Endodermal cell (in vitro differentiated cells): ENCODE measurements around the gene DLGAP3. TPM values are rescaled to one million over a fixed set of nuclear protein-coding genes. Genes with fewer than 3 reads are reported as not detected.
A peak's percentile ranks its signal among the peaks of the same experiment; 100 is the strongest.

Experiments used
- DNase-seq: peaks from one replicate; pipeline ENCODE4 v3.0.0-alpha.2; 2017
- H3K27ac ChIP-seq: 2 replicates; pipeline ENCODE4 v1.5.1; 2013; ENCODE audit warnings: mild to moderate bottlenecking, low read depth, low read length, moderate library complexity
- H3K27me3 ChIP-seq: 2 replicates; pipeline ENCODE4 v1.6.1; 2013; ENCODE audit warnings: mild to moderate bottlenecking, low read length, moderate library complexity; ENCODE audit not compliant: insufficient read depth, control insufficient read depth, poor library complexity, severe bottlenecking
- H3K36me3 ChIP-seq: 2 replicates; pipeline ENCODE4 v1.7.0; 2013; ENCODE audit warnings: mild to moderate bottlenecking, low read length, moderate library complexity; ENCODE audit not compliant: control insufficient read depth, insufficient read depth
- H3K4me1 ChIP-seq: one replicate; pipeline ENCODE4 v1.7.0; 2013; ENCODE audit warnings: low read length; ENCODE audit not compliant: control insufficient read depth, insufficient read depth
- H3K4me3 ChIP-seq: 2 replicates; pipeline ENCODE4 v1.5.1; 2013; ENCODE audit warnings: mild to moderate bottlenecking, low read length, moderate library complexity
- H3K9ac ChIP-seq: 2 replicates; pipeline ENCODE4 v1.6.1; 2013; ENCODE audit warnings: mild to moderate bottlenecking, low read length, moderate library complexity; ENCODE audit not compliant: poor library complexity, severe bottlenecking; ENCODE audit errors: extremely low read depth
- H3K9me3 ChIP-seq: 2 replicates; pipeline ENCODE4 v1.6.1; 2013; ENCODE audit warnings: mild to moderate bottlenecking, low read length, moderate library complexity; ENCODE audit not compliant: control insufficient read depth
- H3K27ac Mint-ChIP-seq: 2 replicates; pipeline ENCODE4 v1.8.0; 2020; ENCODE audit warnings: mixed read lengths
- H3K27me3 Mint-ChIP-seq: 2 replicates; pipeline ENCODE4 v1.8.0; 2021; ENCODE audit warnings: mild to moderate bottlenecking, mixed read lengths; ENCODE audit not compliant: insufficient read depth
- H3K36me3 Mint-ChIP-seq: 2 replicates; pipeline ENCODE4 v1.8.0; 2020; ENCODE audit warnings: low read depth, mixed read lengths
- H3K4me1 Mint-ChIP-seq: 2 replicates; pipeline ENCODE4 v1.8.0; 2020; ENCODE audit warnings: mixed read lengths
- H3K4me3 Mint-ChIP-seq: 2 replicates; pipeline ENCODE4 v1.8.0; 2020; ENCODE audit warnings: mild to moderate bottlenecking, moderate library complexity, mixed read lengths
- H3K9me3 Mint-ChIP-seq: 2 replicates; pipeline ENCODE4 v1.8.0; 2020; ENCODE audit warnings: mild to moderate bottlenecking, mixed read lengths
- CTCF ChIP-seq: fragments of 200-600 bp; sonication (generic); conservative IDR thresholded peaks from 2 replicates; pipeline ENCODE4 v1.5.0; 2021; ENCODE audit warnings: antibody characterized with exemption, mild to moderate bottlenecking
- WGBS, 2 experiments: methylation state at CpG; one replicate each; pipeline versions ENCODE4 v1.1.5 to v1.1.7; 2013; ENCODE audit warnings: missing lambda C conversion rate in 2 of 2, mixed read lengths in 1 of 2; ENCODE audit not compliant: insufficient coverage in 1 of 2, insufficient read length in 1 of 2; 5-methylcytosine and 5-hydroxymethylcytosine counted together
- total RNA-seq, 2 donors: library from RNA; stranded (reverse); fragmentation: NEBNext Ultra II Directional in 1 of 2; extraction: Animal tissue kit (Norgen Biotek cat#: 25700) in 1 of 2; gene quantifications; 2 replicates in 1 of 2; 3 replicates in 1 of 2; pipeline ENCODE4 v1.2.1, GENCODE V29; 2021

DLGAP3 gene
- total RNA-seq, 2 donors from 2014 or later, result 4.4 to 4.6 TPM

GRCh38 chr1:34905098-34905459 lies 24.4 kb downstream of the DLGAP3 start:
- H3K4me3 Mint-ChIP-seq, result no peak overlapping the region
- no peaks in the 10 kb centered on the region for H3K36me3 Mint-ChIP-seq
- Histone ChIP-seq H3K27ac (no peak overlapping the region), H3K4me1 (no peaks in the 10 kb centered on the region), H3K36me3 (no peaks in the 10 kb centered on the region), H3K4me3 (no peak overlapping the region), H3K27me3 (no peaks in the 10 kb centered on the region), H3K9me3 (no peaks in the 10 kb centered on the region), H3K9ac (no peak overlapping the region)
- no peaks in the 10 kb centered on the region for H3K9me3 Mint-ChIP-seq
- WGBS, 2 experiments, result 62 to 93% methylated on average over 3 to 12 of the region's 12 CpGs
- no peaks in the 10 kb centered on the region for H3K4me1 Mint-ChIP-seq
- no peak overlapping the region for H3K27ac Mint-ChIP-seq
- no peak for DNase-seq
- TF ChIP-seq CTCF, result no peak
- H3K27me3 Mint-ChIP-seq, result peaks cover 18% of the 10 kb centered on the region

- Mint-ChIP-seq H3K27me3 (peaks cover 20% of the 10 kb centered on the region), H3K27ac (no peak overlapping the region)
These were observed 25.0 kb downstream of the DLGAP3 start for GRCh38 chr1:34904236-34905097.

GRCh38 chr1:34901919-34902318 lies 27.5 kb downstream of the DLGAP3 start:
- peak; percentile 15 for DNase-seq
- WGBS, 2 experiments, result 84 to 85% methylated on average over 3 to 7 of the region's 7 CpGs
- H3K4me3 ChIP-seq, result no peak overlapping the region
- Mint-ChIP-seq H3K4me3 (no peak overlapping the region), H3K27me3 (peaks cover 20% of the 10 kb centered on the region), H3K9me3 (no peaks in the 10 kb centered on the region), H3K27ac (no peak overlapping the region), H3K4me1 (no peaks in the 10 kb centered on the region), H3K36me3 (no peaks in the 10 kb centered on the region)
- no peaks in the 10 kb centered on the region for H3K4me1 ChIP-seq
- no peak overlapping the region for H3K27ac ChIP-seq
- H3K36me3 ChIP-seq, result no peaks in the 10 kb centered on the region
- H3K9ac ChIP-seq, result no peak overlapping the region
- no peaks in the 10 kb centered on the region for H3K27me3 ChIP-seq
- no peak for TF ChIP-seq CTCF
- H3K9me3 ChIP-seq, result no peaks in the 10 kb centered on the region

More at GRCh38 chr1:34904236-34905097, 25.0 kb downstream of the DLGAP3 start:
- Histone ChIP-seq H3K27ac (no peak overlapping the region), H3K27me3 (no peaks in the 10 kb centered on the region), H3K9ac (no peak overlapping the region), H3K4me3 (no peak overlapping the region), H3K9me3 (no peaks in the 10 kb centered on the region), H3K4me1 (no peaks in the 10 kb centered on the region), H3K36me3 (no peaks in the 10 kb centered on the region)
- Mint-ChIP-seq H3K36me3 (no peaks in the 10 kb centered on the region), H3K9me3 (no peaks in the 10 kb centered on the region), H3K4me3 (no peak overlapping the region), H3K4me1 (no peaks in the 10 kb centered on the region)
- 95 to 100% methylated on average over 17 to 32 of the region's 33 CpGs for WGBS, 2 experiments
- DNase-seq, result peak; percentile 13
- TF ChIP-seq CTCF, result no peak
